Astrocyte (in vitro differentiated cells and primary cell): ENCODE data around the gene IMMP2L. TPM values are rescaled to one million over a fixed set of nuclear protein-coding genes. Genes with fewer than 3 reads are reported as not detected.

Experiments
- DNase-seq: peaks from one replicate; pipeline ENCODE4 v3.0.0-alpha.2; 2010; ENCODE audit warnings: low read depth
- FAIRE-seq: peaks from 2 replicates; lab custom pipeline; 2011; peaks lifted over from hg19 to GRCh38; lab: Jason Lieb, UNC
- H2AFZ ChIP-seq: 2 replicates; pipeline ENCODE4 v1.6.0; 2012; ENCODE audit warnings: low read depth, low read length, inconsistent platforms
- H3K27ac ChIP-seq: 2 replicates; pipeline ENCODE4 v1.5.1; 2011; ENCODE audit warnings: low read depth, low read length, inconsistent platforms
- H3K27me3 ChIP-seq: 2 replicates; pipeline ENCODE4 v1.6.0; 2011; ENCODE audit warnings: low read length, inconsistent platforms; ENCODE audit not compliant: insufficient read depth
- H3K36me3 ChIP-seq: 2 replicates; pipeline ENCODE4 v1.5.1; 2011; ENCODE audit warnings: low read length, inconsistent platforms; ENCODE audit not compliant: insufficient read depth
- H3K4me1 ChIP-seq: 2 replicates; pipeline ENCODE4 v1.5.1; 2011; ENCODE audit warnings: low read length, inconsistent platforms; ENCODE audit not compliant: insufficient read depth
- H3K4me2 ChIP-seq: 2 replicates; pipeline ENCODE4 v1.6.0; 2012; ENCODE audit warnings: low read length, inconsistent platforms
- H3K4me3 ChIP-seq: 2 replicates; pipeline ENCODE4 v1.5.1; 2011; ENCODE audit warnings: low read depth, mild to moderate bottlenecking, low read length, inconsistent platforms; ENCODE audit not compliant: insufficient read depth
- H3K79me2 ChIP-seq: 2 replicates; pipeline ENCODE4 v1.6.0; 2012; ENCODE audit warnings: mild to moderate bottlenecking, low read length, inconsistent platforms; ENCODE audit not compliant: insufficient read depth
- H3K9ac ChIP-seq: 2 replicates; pipeline ENCODE4 v1.6.0; 2012; ENCODE audit warnings: mild to moderate bottlenecking, low read length, inconsistent platforms
- H3K9me3 ChIP-seq: 2 replicates; pipeline ENCODE4 v1.5.1; 2012; ENCODE audit warnings: low read depth, mild to moderate bottlenecking, low read length, inconsistent platforms; ENCODE audit not compliant: insufficient read depth
- H4K20me1 ChIP-seq: 2 replicates; pipeline ENCODE4 v1.6.0; 2012; ENCODE audit warnings: low read length, inconsistent platforms; ENCODE audit not compliant: insufficient read depth
- H3K27ac Mint-ChIP-seq: one replicate; pipeline ENCODE4 v1.8.0; 2021; ENCODE audit warnings: mild to moderate bottlenecking, mixed read lengths; ENCODE audit not compliant: unreplicated experiment
- H3K27me3 Mint-ChIP-seq: one replicate; pipeline ENCODE4 v1.8.0; 2021; ENCODE audit warnings: low read depth, mixed read lengths; ENCODE audit not compliant: unreplicated experiment
- H3K36me3 Mint-ChIP-seq: one replicate; pipeline ENCODE4 v1.8.0; 2021; ENCODE audit warnings: low read depth, mixed read lengths; ENCODE audit not compliant: unreplicated experiment
- H3K4me1 Mint-ChIP-seq: one replicate; pipeline ENCODE4 v1.8.0; 2021; ENCODE audit warnings: low read depth, mixed read lengths; ENCODE audit not compliant: unreplicated experiment
- H3K4me3 Mint-ChIP-seq: one replicate; pipeline ENCODE4 v1.8.0; 2021; ENCODE audit warnings: mild to moderate bottlenecking, moderate library complexity, mixed read lengths; ENCODE audit not compliant: unreplicated experiment
- H3K9me3 Mint-ChIP-seq: one replicate; pipeline ENCODE4 v1.8.0; 2021; ENCODE audit warnings: mild to moderate bottlenecking, mixed read lengths; ENCODE audit not compliant: unreplicated experiment
- CTCF ChIP-seq: IDR thresholded peaks from 2 replicates; pipeline ENCODE4 v1.5.1; 2011; ENCODE audit warnings: low read depth, mild to moderate bottlenecking, inconsistent platforms, low read length, moderate library complexity; ENCODE audit not compliant: insufficient read depth
- EZH2 ChIP-seq: IDR thresholded peaks from 2 replicates; pipeline ENCODE4 v1.6.1; 2012; ENCODE audit warnings: mild to moderate bottlenecking, low read length, inconsistent platforms; ENCODE audit not compliant: insufficient read depth
- total RNA-seq: library from RNA; stranded (reverse); gene quantifications from 2 replicates; pipeline ENCODE4 v1.2.1, GENCODE V29; 2021

The IMMP2L gene
- total RNA-seq, 1 donor from 2014 or later = 13.8 TPM

- Mint-ChIP-seq H3K4me3 (no peak overlapping the region), H3K4me1 (peaks cover 5% of the 10 kb centered on the region), H3K9me3 (no peaks in the 10 kb centered on the region), H3K27ac (no peak overlapping the region), H3K27me3 (no peaks in the 10 kb centered on the region), H3K36me3 (no peaks in the 10 kb centered on the region)
- Histone ChIP-seq H3K9ac (no peak overlapping the region), H3K9me3 (no peaks in the 10 kb centered on the region), H4K20me1 (no peaks in the 10 kb centered on the region), H3K4me1 (no peaks in the 10 kb centered on the region), H3K4me3 (no peak overlapping the region), H3K27ac (no peak overlapping the region), H3K4me2 (no peak overlapping the region), H3K36me3 (no peaks in the 10 kb centered on the region), H3K27me3 (no peaks in the 10 kb centered on the region), H3K79me2 (no peaks in the 10 kb centered on the region), H2AFZ (no peak overlapping the region)
- DNase-seq = no peak
- TF ChIP-seq EZH2 (no peak), CTCF (no peak)
- no peak for FAIRE-seq
These were observed 709.9 kb downstream of the IMMP2L start for GRCh38 chr7:110852156-110852940.

- Histone ChIP-seq H3K9me3 (no peaks in the 10 kb centered on the region), H3K4me1 (no peaks in the 10 kb centered on the region), H2AFZ (no peak overlapping the region), H3K36me3 (no peaks in the 10 kb centered on the region), H3K27ac (no peak overlapping the region), H3K9ac (no peak overlapping the region), H4K20me1 (no peaks in the 10 kb centered on the region), H3K4me2 (no peak overlapping the region), H3K4me3 (no peak overlapping the region), H3K79me2 (no peaks in the 10 kb centered on the region), H3K27me3 (no peaks in the 10 kb centered on the region)
- DNase-seq = no peak
- H3K36me3 Mint-ChIP-seq = no peaks in the 10 kb centered on the region
- H3K4me3 Mint-ChIP-seq = no peak overlapping the region
- no peak overlapping the region for H3K27ac Mint-ChIP-seq
- H3K4me1 Mint-ChIP-seq = no peaks in the 10 kb centered on the region
- H3K9me3 Mint-ChIP-seq = no peaks in the 10 kb centered on the region
- TF ChIP-seq CTCF (no peak), EZH2 (no peak)
- FAIRE-seq = no peak
- no peaks in the 10 kb centered on the region for H3K27me3 Mint-ChIP-seq
These were observed 712.1 kb downstream of the IMMP2L start for GRCh38 chr7:110850224-110850623.

- Mint-ChIP-seq H3K4me3 (no peak overlapping the region), H3K27ac (no peak overlapping the region), H3K4me1 (no peaks in the 10 kb centered on the region), H3K27me3 (no peaks in the 10 kb centered on the region), H3K9me3 (no peaks in the 10 kb centered on the region), H3K36me3 (no peaks in the 10 kb centered on the region)
- TF ChIP-seq CTCF = no peak
- TF ChIP-seq EZH2 = no peak
- Histone ChIP-seq H2AFZ (no peak overlapping the region), H3K9me3 (no peaks in the 10 kb centered on the region), H3K79me2 (no peaks in the 10 kb centered on the region), H3K4me1 (no peaks in the 10 kb centered on the region), H3K27me3 (no peaks in the 10 kb centered on the region), H3K9ac (no peak overlapping the region), H3K4me3 (no peak overlapping the region), H4K20me1 (no peaks in the 10 kb centered on the region), H3K4me2 (no peak overlapping the region), H3K36me3 (no peaks in the 10 kb centered on the region), H3K27ac (no peak overlapping the region)
- no peak for DNase-seq
- no peak for FAIRE-seq
These were observed 719.5 kb downstream of the IMMP2L start for GRCh38 chr7:110842796-110843195.
